CD4-positive, alpha-beta T cell treated with Interleukin-4 for 1 hour (primary cell): ENCODE results near the gene FOLR2.
"Not testable (repeated sequence)": the region's sequence is repeated elsewhere in the genome, so short reads cannot be mapped to it uniquely, and the experiment has no call there.

Source experiments
- DNase-seq, 2 donors: peaks; one replicate each; pipeline ENCODE4 v3.0.0-alpha.2; 2020 to 2022

FOLR2 gene

GRCh38 chr11:72242141-72242540 lies 25.5 kb downstream of the FOLR2 start:
- DNase-seq, result no peak

GRCh38 chr11:72243173-72244059 lies 26.8 kb downstream of the FOLR2 start:
- DNase-seq, result peak in 1 of 2 donors; percentile 8

GRCh38 chr11:72244060-72244360 lies 27.4 kb downstream of the FOLR2 start, which contains the start of gene PHOX2A:
Gene PHOX2A, minus strand, starts transcription at chr11:72244176. Its CDS starts 172 bp downstream, at chr11:72244004.
- DNase-seq, result no peak

- peak in 1 of 2 donors; percentile 10 for DNase-seq
Observed at GRCh38 chr11:72244361-72245262, 28.0 kb downstream of the FOLR2 start.

- peak in 1 of 2 donors; percentile 5 for DNase-seq
Observed at GRCh38 chr11:72245263-72245816, 28.7 kb downstream of the FOLR2 start.

- no peak for DNase-seq
Observed at GRCh38 chr11:72247584-72247983, 31.0 kb downstream of the FOLR2 start.

- no peak for DNase-seq
Observed at GRCh38 chr11:72249961-72250360, 33.4 kb downstream of the FOLR2 start.

GRCh38 chr11:72250661-72251464 lies 34.3 kb downstream of the FOLR2 start:
- no peak for DNase-seq

- DNase-seq, result no peak
Observed at GRCh38 chr11:72251614-72252013, 35.0 kb downstream of the FOLR2 start.

GRCh38 chr11:72253392-72253791 lies 36.8 kb downstream of the FOLR2 start:
- DNase-seq, result no peak

GRCh38 chr11:72254299-72254993 lies 37.9 kb downstream of the FOLR2 start:
- no peak for DNase-seq

- no peak for DNase-seq
Observed at GRCh38 chr11:72257570-72257969, 41.0 kb downstream of the FOLR2 start.

- DNase-seq, result no peak
Observed at GRCh38 chr11:72259490-72259889, 42.9 kb downstream of the FOLR2 start.

- DNase-seq, result no peak
Observed at GRCh38 chr11:72260574-72260973, 44.0 kb downstream of the FOLR2 start.

- no peak for DNase-seq
Observed at GRCh38 chr11:72263361-72263760, 46.8 kb downstream of the FOLR2 start.

- no peak for DNase-seq
Observed at GRCh38 chr11:72265951-72266350, 49.4 kb downstream of the FOLR2 start.

GRCh38 chr11:72266960-72267359 lies 50.4 kb downstream of the FOLR2 start:
- DNase-seq, result not testable (repeated sequence)

- no peak for DNase-seq
Observed at GRCh38 chr11:72267956-72268617, 51.5 kb downstream of the FOLR2 start.
